Trophoblast cell (in vitro differentiated cells and primary cell): ENCODE data around the gene DHPS.
"Not testable (repeated sequence)": the region's sequence is repeated elsewhere in the genome, so short reads cannot be mapped to it uniquely, and the experiment has no call there.

ENCODE experiments used
- DNase-seq, 2 donors: peaks; one replicate each; pipeline ENCODE4 v3.0.0-alpha.2; 2016
- H2AFZ ChIP-seq: 2 replicates; pipeline ENCODE4 v1.6.1; 2013; ENCODE audit warnings: low read length, moderate library complexity, mild to moderate bottlenecking; ENCODE audit not compliant: insufficient read depth, poor library complexity
- H2AK5ac ChIP-seq: 2 replicates; pipeline ENCODE4 v1.6.1; 2013; ENCODE audit warnings: mild to moderate bottlenecking, low read length
- H2BK120ac ChIP-seq: 2 replicates; pipeline ENCODE4 v1.6.1; 2013; ENCODE audit warnings: low read length, mild to moderate bottlenecking, moderate library complexity; ENCODE audit not compliant: insufficient read depth, poor library complexity
- H2BK12ac ChIP-seq: 2 replicates; pipeline ENCODE4 v1.6.1; 2013; ENCODE audit warnings: mild to moderate bottlenecking, low read length, moderate library complexity
- H2BK5ac ChIP-seq: 2 replicates; pipeline ENCODE4 v1.6.1; 2013; ENCODE audit warnings: low read length, low read depth, moderate library complexity, mild to moderate bottlenecking; ENCODE audit not compliant: poor library complexity
- H3K14ac ChIP-seq: 2 replicates; pipeline ENCODE4 v1.6.1; 2013; ENCODE audit warnings: mild to moderate bottlenecking, low read length
- H3K18ac ChIP-seq: 2 replicates; pipeline ENCODE4 v1.6.1; 2013; ENCODE audit warnings: mild to moderate bottlenecking, low read length
- H3K23ac ChIP-seq: 2 replicates; pipeline ENCODE4 v1.6.1; 2013; ENCODE audit warnings: low read length
- H3K27ac ChIP-seq: 2 replicates; pipeline ENCODE4 v1.5.1; 2013; ENCODE audit warnings: low read depth, mild to moderate bottlenecking, inconsistent platforms, low read length, moderate library complexity
- H3K27me3 ChIP-seq: 2 replicates; pipeline ENCODE4 v1.6.1; 2013; ENCODE audit warnings: inconsistent platforms, mild to moderate bottlenecking, low read length, moderate library complexity; ENCODE audit not compliant: insufficient read depth
- H3K36me3 ChIP-seq, 2 experiments: 1 replicate in 1 of 2; 2 replicates in 1 of 2; pipeline ENCODE4 v1.6.1; 2013; ENCODE audit warnings: low read length in 2 of 2, mild to moderate bottlenecking in 2 of 2, moderate library complexity in 1 of 2; ENCODE audit not compliant: insufficient read depth in 2 of 2, control insufficient read depth in 1 of 2
- H3K4ac ChIP-seq: 2 replicates; pipeline ENCODE4 v1.6.1; 2013; ENCODE audit warnings: low read depth, mild to moderate bottlenecking, low read length, moderate library complexity
- H3K4me1 ChIP-seq, 2 experiments: 1 replicate in 1 of 2; 2 replicates in 1 of 2; pipeline ENCODE4 v1.6.1; 2013; ENCODE audit warnings: low read length in 2 of 2, mild to moderate bottlenecking in 2 of 2, moderate library complexity in 1 of 2; ENCODE audit not compliant: insufficient read depth in 2 of 2, control insufficient read depth in 1 of 2
- H3K4me2 ChIP-seq: 2 replicates; pipeline ENCODE4 v1.6.1; 2013; ENCODE audit warnings: inconsistent platforms, mild to moderate bottlenecking, low read length, moderate library complexity
- H3K4me3 ChIP-seq: 2 replicates; pipeline ENCODE4 v1.5.1; 2013; ENCODE audit warnings: mild to moderate bottlenecking, low read depth, low read length, inconsistent platforms
- H3K79me1 ChIP-seq: one replicate; pipeline ENCODE4 v1.6.1; 2013; ENCODE audit warnings: low read length
- H3K79me2 ChIP-seq: 2 replicates; pipeline ENCODE4 v1.6.1; 2013; ENCODE audit warnings: low read length, mild to moderate bottlenecking; ENCODE audit not compliant: control insufficient read depth, insufficient read depth, poor library complexity
- H3K9ac ChIP-seq: 2 replicates; pipeline ENCODE4 v1.6.1; 2013; ENCODE audit warnings: mild to moderate bottlenecking, low read length
- H3K9me3 ChIP-seq: 2 replicates; pipeline ENCODE4 v1.6.1; 2013; ENCODE audit warnings: low read depth, mild to moderate bottlenecking, control low read depth, inconsistent platforms, low read length; ENCODE audit not compliant: insufficient read depth
- H4K12ac ChIP-seq: 2 replicates; pipeline ENCODE4 v1.6.1; 2013; ENCODE audit warnings: low read depth, mild to moderate bottlenecking, low read length, moderate library complexity
- H4K8ac ChIP-seq: 2 replicates; pipeline ENCODE4 v1.6.1; 2013; ENCODE audit warnings: low read depth, mild to moderate bottlenecking, low read length, moderate library complexity
- H4K91ac ChIP-seq: one replicate; pipeline ENCODE4 v1.6.1; 2013; ENCODE audit warnings: low read depth, mild to moderate bottlenecking, low read length, moderate library complexity
- WGBS: extraction: QIAGEN DNeasy Blood & Tissue Kit; methylation state at CpG from one replicate; pipeline ENCODE4 v1.1.7; 2013; ENCODE audit warnings: missing lambda C conversion rate; ENCODE audit not compliant: insufficient read length, insufficient coverage; ENCODE audit errors: extremely low coverage; 5-methylcytosine and 5-hydroxymethylcytosine counted together

Gene DHPS

GRCh38 chr19:12698138-12698537, 16.5 kb upstream of the DHPS start:
- Histone ChIP-seq H3K27ac (no peak overlapping the region), H3K18ac (no peak overlapping the region), H2BK120ac (no peak overlapping the region), H2AFZ (no peak overlapping the region), H2BK12ac (no peak overlapping the region), H3K27me3 (no peaks in the 10 kb centered on the region), H3K4ac (no peak overlapping the region), H4K8ac (no peak overlapping the region), H3K4me1 (peaks cover 3 to 5% of the 10 kb centered on the region in 2 experiments), H4K12ac (no peak overlapping the region), H4K91ac (no peak overlapping the region), H2AK5ac (no peak overlapping the region), H3K36me3 (peaks cover 43 to 48% of the 10 kb centered on the region in 2 experiments), H3K9me3 (peaks cover 2% of the 10 kb centered on the region), H3K79me2 (peaks cover 4% of the 10 kb centered on the region), H3K4me2 (no peak overlapping the region), H3K4me3 (no peak overlapping the region), H3K9ac (no peak overlapping the region), H3K79me1 (peaks cover 2% of the 10 kb centered on the region), H2BK5ac (no peak overlapping the region), H3K23ac (no peak overlapping the region), H3K14ac (no peak overlapping the region)
- WGBS, result no CpG with 5 or more reads among the region's 6 CpGs
- DNase-seq, result no peak

- H2AK5ac ChIP-seq, H3K79me2 ChIP-seq: not testable (repeated sequence)
- H3K36me3 ChIP-seq, result peaks cover 38 to 43% of the 10 kb centered on the region in 2 experiments
Observed at GRCh38 chr19:12697425-12697824, 15.7 kb upstream of the DHPS start.

GRCh38 chr19:12696366-12697335, 15.0 kb upstream of the DHPS start, which contains the start of gene FBXW9:
Gene FBXW9 (minus strand): TSS chr19:12696631. CDS start chr19:12696581, 50 bp downstream.
- H2BK5ac ChIP-seq, result no peak within 1 kb of the TSS
- H3K79me2 ChIP-seq, result peaks cover 4% of the 10 kb centered on the region
- no peak within 1 kb of the TSS for H2BK12ac ChIP-seq
- no peak within 1 kb of the TSS for H2AK5ac ChIP-seq
- H3K4ac ChIP-seq, result no peak within 1 kb of the TSS
- WGBS, result no CpG with 5 or more reads among the region's 59 CpGs
- H4K12ac ChIP-seq, result peak within 1 kb of the TSS; percentile 93
- peaks cover 3 to 5% of the 10 kb centered on the region in 2 experiments for H3K4me1 ChIP-seq
- peak within 1 kb of the TSS; percentile 83 for H3K14ac ChIP-seq
- peaks cover 2% of the 10 kb centered on the region for H3K79me1 ChIP-seq
- H4K91ac ChIP-seq, result peak within 1 kb of the TSS; percentile 22
- H3K18ac ChIP-seq, result no peak within 1 kb of the TSS
- H3K36me3 ChIP-seq, result peaks cover 30 to 35% of the 10 kb centered on the region in 2 experiments
- peak within 1 kb of the TSS; percentile 96 for H3K4me2 ChIP-seq
- peak within 1 kb of the TSS; percentile 77 for H2AFZ ChIP-seq
- H2BK120ac ChIP-seq, result no peak within 1 kb of the TSS
- no peak within 1 kb of the TSS for H3K27ac ChIP-seq
- H3K27me3 ChIP-seq, result no peaks in the 10 kb centered on the region
- DNase-seq, result peak; percentile 95 to 99
- H3K4me3 ChIP-seq, result peak within 1 kb of the TSS; percentile 91
- H3K9ac ChIP-seq, result peak within 1 kb of the TSS; percentile 74
- no peak within 1 kb of the TSS for H3K23ac ChIP-seq
- peaks cover 2% of the 10 kb centered on the region for H3K9me3 ChIP-seq
- peak within 1 kb of the TSS; percentile 96 for H4K8ac ChIP-seq

More at GRCh38 chr19:12697425-12697824, 15.7 kb upstream of the DHPS start:
- DNase-seq, H3K4ac ChIP-seq, H3K9ac ChIP-seq, H3K27ac ChIP-seq, H3K4me3 ChIP-seq, H3K18ac ChIP-seq, H3K4me1 ChIP-seq, H3K79me1 ChIP-seq, H4K91ac ChIP-seq, H4K12ac ChIP-seq, H3K14ac ChIP-seq, H3K23ac ChIP-seq, H3K9me3 ChIP-seq, H2BK12ac ChIP-seq, H3K4me2 ChIP-seq, H3K27me3 ChIP-seq, H2AFZ ChIP-seq, H2BK120ac ChIP-seq, H2BK5ac ChIP-seq: not testable (repeated sequence)
- peak overlapping the region; percentile 42 for H4K8ac ChIP-seq
- WGBS, result no CpG with 5 or more reads among the region's 22 CpGs

GRCh38 chr19:12695997-12696365, 14.3 kb upstream of the DHPS start:
- peak overlapping the region; percentile 91 for H3K4me3 ChIP-seq
- H3K36me3 ChIP-seq, result peaks cover 23 to 29% of the 10 kb centered on the region in 2 experiments
- H4K12ac ChIP-seq, result peak overlapping the region; percentile 24
- no peak overlapping the region for H3K4ac ChIP-seq
- no peak overlapping the region for H3K18ac ChIP-seq
- H3K27ac ChIP-seq, result no peak overlapping the region
- H3K9ac ChIP-seq, result peak overlapping the region; percentile 74
- no peaks in the 10 kb centered on the region for H3K27me3 ChIP-seq
- H4K91ac ChIP-seq, result peak overlapping the region; percentile 22
- no CpG with 5 or more reads among the region's 36 CpGs for WGBS
- peak overlapping the region; percentile 75 for H2AFZ ChIP-seq
- no peak overlapping the region for H2BK5ac ChIP-seq
- H3K4me2 ChIP-seq, result peak overlapping the region; percentile 96
- no peak for DNase-seq
- peak overlapping the region; percentile 24 for H3K14ac ChIP-seq
- H3K23ac ChIP-seq, result no peak overlapping the region
- peaks cover 3 to 5% of the 10 kb centered on the region in 2 experiments for H3K4me1 ChIP-seq
- H3K79me1 ChIP-seq, result peaks cover 2% of the 10 kb centered on the region
- no peak overlapping the region for H2BK12ac ChIP-seq
- H4K8ac ChIP-seq, result peak overlapping the region; percentile 90
- no peak overlapping the region for H2BK120ac ChIP-seq
- no peak overlapping the region for H2AK5ac ChIP-seq
- H3K79me2 ChIP-seq, result peaks cover 4% of the 10 kb centered on the region
- H3K9me3 ChIP-seq, result peaks cover 2% of the 10 kb centered on the region
